ENCODE results near the gene CPA4.

The CPA4 gene

DNA sequence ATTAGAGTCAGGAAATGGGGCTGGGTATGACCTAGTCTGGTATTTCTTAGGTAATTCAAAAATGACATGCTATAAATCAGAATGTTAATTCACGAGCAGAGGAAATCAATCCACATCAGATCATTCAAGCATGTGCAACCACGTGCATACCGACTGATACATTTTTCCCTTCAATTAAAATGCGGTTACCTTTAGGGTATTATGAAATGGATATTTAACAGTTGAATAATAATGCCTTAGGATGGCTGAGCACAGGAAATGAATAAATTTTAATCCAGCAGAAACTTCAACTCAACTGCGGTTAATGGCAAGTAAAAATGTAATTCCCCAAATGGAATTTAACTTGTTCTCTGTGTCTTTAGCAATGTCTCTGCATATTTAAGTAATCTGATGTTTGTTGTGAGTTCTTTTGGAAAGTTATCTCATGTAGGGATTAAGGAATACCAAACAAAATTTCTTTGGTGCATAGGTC is 17.1 kb upstream of the CPA4 start:
- no peak for DNase-seq

DNA sequence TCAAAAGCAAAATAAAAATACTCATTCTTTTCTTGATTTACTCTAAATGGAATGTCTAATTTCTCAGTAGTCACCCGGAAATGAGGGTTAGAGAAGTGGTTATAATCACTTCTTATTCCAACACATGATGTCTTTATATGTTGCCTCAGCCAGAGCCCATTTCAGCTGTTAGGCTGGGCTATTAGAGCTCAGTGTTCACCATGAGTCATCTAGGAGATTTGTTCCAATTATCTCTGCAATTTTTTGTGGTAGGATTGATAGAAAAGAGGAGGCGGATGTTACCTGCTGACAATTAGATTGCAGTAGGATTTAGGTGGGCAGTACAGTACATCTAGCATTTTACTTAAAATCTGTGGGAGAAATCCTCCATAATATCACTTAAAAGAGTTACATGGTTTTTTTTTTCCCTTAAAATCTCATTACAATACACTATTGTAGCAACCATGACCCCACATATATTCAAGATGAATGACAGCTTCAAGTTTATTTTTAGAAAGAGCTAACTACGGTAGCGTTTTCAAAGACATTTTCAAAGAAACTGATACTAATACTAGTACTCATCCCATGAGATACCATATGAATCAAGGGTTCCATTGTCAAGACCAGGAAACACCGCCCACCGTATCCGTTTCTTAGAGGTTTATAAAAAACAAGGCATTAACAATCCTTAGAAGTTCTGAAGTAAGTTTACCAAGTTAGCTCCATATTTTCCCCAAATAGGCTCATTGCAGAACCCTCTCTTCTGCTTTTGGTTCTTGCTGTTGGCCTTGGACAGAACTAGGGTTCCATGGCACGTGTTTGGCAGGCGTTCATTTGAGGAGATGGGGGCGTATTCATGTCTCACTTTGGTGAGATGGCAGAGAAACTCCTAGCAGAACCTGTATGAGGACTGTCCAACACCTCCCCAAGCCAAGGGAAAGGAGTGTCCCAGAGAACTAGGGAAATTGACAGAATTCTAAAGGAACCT is 15.9 kb upstream of the CPA4 start:
- DNase-seq = peak; percentile 38

DNA sequence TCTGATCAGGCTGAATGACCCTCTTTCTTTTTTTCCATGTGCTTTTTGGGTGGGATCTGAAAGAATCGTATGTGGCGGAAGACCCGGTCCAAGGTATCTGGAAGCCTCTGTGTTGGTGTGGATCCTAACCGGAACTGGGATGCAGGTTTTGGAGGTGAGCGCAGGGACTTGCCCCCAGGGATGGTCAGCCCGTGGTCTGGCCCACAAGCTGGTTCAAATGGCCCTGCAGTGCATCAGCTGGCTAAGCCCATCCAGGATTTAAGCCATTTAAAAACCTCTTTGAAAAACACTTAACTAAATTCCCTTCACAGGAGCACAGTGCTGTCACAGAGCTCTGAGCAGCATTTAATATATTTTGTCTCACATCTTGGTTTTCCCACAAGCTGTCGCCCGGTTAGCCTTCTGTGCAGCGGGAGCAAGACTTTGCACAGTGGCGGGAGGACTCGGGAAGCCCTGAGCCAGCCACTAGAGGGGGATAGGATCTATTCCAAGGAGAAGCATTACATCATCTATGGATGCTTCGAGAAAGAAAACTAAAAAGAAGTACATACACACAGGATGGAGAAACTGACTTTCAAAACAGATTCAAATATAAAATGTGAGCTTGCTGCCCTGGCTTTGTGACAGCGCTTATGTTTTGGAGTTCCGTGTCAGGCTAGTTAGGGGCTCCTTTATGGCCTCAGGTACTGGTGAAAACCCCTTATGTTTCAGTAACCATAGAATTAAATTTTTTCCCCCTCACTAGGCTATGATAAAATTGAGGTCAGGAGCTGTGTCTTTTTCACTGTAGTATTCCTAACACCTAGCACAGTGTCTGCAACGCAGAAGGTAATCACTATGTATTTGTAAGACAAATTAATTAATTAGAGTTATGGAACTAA is 15.0 kb upstream of the CPA4 start:
- no peak for DNase-seq

DNA sequence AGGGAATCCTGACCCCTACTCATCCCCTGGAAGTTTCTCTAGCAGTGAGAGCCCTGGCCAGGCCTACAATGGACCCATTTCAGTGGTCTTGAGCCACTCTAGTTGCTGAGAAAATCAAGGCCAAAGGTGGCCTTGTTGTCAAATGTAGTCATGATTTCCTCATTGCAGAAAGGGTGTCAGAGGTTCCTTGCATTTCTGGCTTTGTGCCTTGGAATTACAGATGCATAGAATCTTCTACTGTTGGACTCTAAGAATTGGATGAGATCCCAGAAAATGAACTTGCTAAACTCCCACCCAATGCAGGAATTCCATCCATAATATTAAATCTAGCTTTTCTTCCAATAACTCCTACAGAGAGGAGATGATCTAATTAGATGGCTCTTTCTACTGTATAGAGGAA is 14.1 kb upstream of the CPA4 start:
- no peak for DNase-seq

DNA sequence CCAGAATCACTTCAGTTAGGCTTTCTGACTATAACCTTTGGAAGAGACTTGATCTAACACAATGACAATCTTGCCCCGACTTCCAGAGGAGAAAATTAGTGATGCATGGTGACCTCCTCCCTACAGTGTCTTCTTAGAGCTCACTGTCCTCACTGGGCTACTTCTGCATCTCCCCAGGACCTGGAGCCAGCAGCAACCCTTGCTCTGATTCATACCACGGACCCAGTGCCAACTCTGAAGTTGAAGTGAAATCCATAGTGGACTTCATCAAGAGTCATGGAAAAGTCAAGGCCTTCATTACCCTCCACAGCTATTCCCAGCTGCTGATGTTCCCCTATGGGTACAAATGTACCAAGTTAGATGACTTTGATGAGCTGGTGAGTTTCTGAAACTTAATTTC is 13.7 kb upstream of the CPA4 start:
- no peak for DNase-seq

DNA sequence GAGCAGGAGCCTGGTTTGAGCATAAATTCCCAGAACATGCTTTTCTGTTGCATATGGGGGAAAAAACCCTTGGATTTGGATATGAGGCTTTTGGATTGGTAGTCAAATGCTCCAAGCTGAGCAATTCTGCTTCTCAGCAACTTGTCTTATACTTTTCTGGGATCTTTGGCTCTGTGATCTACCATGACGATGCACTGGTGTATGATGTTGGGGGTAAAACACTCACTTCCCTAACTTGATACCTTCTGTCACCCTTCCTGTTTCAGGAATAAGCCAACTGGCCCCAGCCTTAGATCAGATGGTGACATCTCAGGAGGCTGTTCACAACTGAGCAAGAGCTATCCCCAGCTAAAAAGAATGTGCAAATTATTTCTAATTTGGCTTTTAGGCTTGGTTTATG is 13.1 kb upstream of the CPA4 start:
- DNase-seq = no peak

DNA sequence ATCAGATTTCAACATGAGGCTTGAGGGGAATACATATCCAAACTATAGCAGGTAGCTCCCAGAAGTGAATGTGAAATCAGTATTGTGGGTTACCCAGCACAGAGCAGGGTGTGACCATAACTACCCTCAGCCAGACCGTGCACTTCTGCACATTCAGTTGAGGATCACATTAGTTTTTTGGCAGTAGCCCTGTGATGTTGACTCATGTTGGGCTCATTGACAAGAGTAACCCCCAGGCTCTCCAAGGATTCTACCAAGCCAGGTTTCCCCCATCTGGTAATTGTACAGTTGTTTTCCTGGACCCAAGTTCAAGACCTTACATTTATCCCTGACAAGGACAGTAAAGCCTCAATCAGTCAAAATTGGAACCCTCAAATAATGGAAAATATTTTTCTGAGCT is 11.7 kb upstream of the CPA4 start:
- DNase-seq = no peak

DNA sequence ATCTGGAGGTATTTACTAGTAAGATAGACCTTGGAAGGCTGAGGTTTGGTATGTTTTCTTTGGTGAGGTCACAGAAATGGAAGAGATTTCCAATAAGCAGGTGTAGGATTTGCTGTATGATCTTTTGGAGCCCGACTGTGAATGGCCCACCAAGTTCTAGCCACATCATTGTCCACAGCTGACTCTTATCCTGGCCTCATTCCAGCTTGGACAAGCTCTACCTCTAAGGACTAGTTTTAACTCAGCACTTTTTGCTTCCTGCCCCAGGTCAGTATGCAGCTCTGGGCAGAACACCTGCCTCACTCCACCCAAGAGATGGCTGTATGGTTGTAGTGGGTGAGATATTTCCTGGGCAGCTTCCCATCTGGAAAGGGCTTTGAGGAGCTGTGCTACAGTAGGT is 6.1 kb upstream of the CPA4 start:
- DNase-seq = no peak

DNA sequence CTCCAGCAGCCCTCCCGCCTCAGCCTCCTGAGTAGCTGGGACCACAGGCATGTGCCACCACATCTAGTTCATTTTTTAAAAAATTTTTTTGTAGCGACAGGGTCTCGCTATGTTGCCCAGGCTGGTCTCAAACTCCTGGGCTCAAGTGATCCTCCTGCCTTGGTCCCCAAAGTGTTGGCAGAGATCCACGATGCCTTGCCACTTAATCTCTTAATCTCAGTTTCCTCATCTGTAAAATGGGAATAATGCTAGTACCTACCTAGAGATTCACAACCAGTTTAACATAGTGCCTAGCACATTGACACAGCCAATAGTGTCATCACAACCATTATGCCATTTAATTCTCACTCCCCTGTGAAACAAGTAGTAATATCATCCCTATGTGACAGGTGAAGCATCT is 4.8 kb upstream of the CPA4 start:
- DNase-seq = no peak

DNA sequence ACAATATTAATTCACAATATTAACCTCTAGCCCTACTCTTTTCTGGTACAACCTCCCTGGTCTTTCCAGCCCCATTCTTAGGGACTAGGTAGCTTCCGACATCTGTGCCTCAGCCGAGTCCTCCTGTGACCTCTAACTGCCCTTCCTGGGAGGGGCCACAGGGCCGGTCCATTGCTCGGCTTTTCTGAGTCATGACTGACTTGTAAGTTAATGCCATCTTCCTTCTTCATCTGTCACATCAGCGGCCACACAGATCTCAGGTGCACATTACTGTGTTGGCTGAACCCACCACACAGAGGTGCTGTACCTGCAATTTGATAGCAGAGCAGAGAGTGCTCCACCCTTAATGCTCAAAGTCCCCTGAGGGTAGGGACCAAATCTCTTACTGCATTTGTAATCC is 4.1 kb upstream of the CPA4 start:
- DNase-seq = no peak

DNA sequence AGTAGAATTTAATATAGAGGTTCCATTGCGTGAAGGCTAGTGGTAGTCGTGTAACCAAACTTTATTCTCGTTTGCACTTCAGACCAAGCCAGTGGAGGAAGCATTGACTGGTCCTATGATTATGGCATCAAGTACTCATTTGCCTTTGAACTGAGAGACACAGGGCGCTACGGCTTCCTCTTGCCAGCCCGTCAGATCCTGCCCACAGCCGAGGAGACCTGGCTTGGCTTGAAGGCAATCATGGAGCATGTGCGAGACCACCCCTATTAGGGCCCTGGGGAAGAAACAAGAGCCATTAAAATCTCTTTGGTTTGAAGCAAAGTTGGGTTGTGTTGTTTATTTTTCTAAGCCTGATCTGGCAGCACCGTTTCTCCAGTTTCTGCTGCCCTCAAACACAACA is 3.5 kb upstream of the CPA4 start:
- DNase-seq = no peak

DNA sequence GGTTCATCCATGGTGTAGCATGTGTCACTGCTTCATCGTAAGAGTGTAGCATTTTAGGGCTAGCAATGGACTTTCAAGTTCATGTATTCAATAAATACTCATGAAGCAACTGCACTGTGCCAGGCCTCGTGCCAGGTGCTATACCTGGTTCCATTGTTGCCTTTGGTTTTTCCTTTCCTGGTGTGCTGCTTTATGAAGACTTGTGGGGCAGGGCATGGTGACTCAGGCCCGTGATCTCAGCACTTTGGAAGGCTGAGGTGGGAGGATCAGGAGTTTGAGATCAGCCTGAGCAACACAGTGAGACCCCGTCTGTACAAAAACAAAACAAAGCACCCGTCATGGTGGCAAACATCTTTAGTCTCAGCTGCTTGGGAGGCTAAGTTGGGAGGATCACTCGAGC is 2.2 kb upstream of the CPA4 start:
- DNase-seq = no peak

DNA sequence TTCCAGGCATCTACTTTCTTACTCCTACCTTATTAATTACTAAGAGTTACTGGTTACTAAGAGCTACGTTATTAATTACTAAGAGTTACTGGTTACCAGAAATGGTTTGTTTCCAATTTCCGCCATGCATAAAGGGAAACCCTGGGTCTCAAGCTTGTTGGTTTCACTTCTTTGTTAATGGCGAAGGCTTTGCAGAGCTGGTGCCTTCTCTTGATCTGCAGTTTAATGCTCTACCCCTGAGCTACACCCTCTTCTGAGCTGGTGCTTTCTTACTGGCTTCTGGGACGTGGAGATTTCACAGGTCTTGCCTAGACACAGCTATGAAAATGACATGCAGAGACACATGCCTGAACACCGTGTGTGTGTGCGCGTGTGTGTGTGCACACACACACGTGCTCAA is 560 bp downstream of the CPA4 start:
- no peak for DNase-seq

DNA sequence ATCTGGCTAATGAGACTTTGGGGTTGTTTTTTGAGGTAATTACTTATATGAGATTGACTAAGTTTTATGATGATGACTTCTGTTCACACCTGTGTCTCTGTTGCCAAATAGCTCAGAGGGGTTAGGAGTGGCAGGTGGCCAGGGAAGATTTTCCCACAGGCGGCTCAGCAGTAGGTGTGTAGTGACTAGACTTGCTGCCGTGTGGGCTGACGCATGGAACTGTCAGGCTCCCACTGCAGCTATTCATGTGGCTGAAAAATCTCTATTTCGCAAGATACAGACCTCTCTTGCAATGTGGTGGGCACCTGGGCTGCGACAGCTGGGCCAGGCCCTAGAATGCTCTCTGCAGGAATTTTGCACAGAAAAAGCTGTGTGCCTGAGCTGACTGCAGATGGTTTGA is 1.4 kb downstream of the CPA4 start:
- DNase-seq = no peak

DNA sequence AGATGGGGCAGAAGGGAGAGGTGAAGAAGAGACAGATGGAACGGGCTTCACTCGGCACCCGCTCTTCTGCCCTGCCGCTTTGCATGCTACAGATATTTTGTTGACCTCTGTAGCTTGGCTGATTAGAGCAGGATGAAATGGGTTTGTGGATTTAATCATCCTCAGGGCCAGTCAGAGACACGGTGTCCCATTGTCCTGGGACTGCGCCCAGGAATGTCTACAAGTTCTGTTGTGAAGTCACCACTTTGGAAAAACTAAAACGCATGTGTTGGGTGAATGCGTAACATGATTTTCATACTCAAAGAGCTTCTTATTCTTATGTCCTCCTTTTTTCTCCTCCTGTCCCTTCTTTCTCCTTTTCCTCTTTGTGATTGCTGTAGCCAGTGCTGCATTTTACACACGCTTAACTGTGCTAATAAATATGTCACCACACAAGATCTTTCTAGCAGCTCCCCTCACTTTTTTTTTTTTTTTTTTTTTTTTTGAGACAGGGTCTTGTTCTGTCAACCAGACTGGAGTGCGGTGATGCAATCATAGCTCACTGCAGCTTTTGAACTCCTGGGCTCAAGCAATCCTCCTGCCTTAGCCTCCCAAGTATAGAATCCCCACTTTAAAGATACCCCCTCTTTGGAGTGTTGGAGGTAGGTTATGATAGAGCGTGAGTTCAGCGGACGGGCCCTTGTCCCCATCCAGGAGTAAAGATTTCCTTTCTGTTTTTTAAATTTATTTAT is 3.4 kb downstream of the CPA4 start:
- no peak for DNase-seq

DNA sequence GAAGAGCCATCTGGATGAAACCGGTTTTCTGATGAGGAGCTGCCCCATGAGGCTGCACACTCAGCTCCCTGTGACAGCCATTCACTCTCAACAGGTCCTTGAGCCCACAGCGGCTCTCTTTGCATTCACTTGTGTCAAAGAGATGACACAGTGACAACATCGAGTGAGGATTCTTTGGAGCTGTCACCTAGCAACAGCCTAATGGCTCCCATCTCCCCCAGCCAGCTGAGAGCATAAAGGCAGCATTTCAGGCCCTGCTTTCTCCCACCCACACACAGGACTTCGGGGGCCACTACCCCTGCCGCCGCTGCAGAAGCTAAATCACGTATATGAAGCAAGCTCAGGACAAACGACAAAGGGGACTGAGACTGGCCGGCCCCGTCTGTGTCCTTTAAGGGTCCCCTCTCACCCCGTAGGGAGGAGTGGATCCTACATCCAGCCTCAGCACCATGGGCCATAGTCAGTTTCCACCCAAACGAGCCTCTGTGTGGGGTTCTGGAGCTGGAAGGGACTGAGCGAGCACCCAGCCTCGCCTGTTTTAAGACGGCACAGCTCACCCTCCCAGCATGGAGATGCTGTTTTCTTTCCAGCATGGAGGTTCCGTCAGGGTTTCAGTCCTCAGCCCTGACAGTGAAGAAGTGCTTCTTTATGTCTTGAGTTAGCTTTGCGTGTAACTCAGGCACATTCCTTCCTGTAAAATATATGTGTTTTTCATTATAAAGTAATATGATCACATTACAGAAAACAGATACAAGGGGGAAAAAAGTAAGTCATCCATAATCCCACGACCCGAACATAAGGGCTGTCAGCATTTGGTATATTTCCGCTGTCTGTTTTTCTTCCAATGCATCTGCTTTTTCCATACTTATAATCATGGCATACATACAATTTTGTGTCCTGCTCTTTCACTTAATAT is 4.9 kb downstream of the CPA4 start:
- DNase-seq = no peak

DNA sequence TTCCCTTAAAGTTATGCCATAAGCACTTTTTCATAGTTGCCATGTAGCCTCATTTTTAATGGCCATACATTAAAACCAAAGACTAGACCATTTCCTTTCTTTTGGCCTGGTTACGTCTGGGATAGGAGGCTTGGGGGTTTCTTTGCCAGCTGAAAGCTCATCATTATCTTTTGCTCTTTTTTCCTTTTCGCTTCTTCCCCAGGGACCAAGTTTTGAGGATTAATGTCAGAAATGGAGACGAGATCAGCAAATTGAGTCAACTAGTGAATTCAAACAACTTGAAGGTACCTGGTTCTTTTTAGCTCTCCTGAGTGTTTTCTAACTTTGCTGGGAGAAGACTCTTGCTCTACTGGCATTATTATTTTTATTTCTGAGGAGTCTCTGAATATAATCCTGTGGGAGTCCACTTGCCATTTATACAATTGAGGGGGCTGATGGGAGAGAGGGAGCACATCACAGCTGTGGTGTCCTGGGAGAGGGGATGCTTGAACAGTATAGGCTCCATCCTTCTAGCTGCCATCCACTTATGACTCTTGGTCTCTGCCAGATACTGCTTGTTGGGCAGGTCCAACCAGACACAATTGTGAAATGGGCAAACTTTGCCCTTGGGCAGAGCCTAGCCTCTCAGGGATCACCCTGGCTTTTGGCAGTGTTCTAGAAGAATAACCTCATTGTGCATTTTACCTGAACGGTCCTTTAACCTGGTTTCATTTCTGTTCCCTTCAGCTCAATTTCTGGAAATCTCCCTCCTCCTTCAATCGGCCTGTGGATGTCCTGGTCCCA is 5.8 kb downstream of the CPA4 start:
- DNase-seq = no peak

DNA sequence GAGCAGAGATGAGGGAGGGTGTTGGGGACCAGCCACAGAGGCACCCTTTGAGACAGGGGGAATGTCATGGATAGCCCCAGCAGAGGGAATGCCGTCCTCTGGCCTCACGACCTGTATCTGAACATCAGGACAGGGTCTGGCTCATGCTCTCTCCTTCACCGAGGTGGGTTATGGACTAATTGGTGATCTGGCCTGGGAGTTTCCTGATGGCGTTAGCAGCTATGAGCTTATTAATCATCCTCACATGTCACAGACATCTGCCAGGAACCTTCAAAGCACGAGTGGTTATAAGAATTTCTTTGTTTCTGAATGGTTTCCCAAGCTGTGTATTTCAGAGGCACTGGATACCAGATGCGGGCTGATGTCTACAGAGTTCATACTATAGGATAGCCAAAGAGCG is 6.9 kb downstream of the CPA4 start:
- no peak for DNase-seq

DNA sequence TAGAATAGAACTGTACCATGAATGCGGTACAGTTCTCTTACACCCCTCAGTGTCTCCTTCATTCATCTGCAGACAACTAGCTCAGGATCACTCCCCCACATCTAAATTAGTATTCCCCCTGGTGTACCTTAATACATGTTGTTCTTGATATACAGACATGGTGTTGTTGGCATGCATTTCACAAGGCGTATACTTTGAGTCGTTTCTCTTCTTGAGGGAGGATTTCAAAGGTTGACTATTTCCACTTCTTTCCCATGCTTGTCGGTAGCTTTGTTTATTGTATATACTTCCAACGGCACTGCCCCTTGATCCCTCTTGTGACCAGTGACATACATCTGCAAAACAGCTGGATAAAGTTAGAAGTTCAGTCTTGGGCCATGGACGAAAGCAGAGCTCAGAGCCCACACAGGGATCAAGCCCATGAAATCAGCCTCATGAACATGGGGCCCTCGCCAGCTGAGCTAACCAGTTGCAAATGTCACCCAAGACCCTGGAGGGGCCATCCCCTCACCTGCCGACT is 8.6 kb downstream of the CPA4 start:
- no peak for DNase-seq

DNA sequence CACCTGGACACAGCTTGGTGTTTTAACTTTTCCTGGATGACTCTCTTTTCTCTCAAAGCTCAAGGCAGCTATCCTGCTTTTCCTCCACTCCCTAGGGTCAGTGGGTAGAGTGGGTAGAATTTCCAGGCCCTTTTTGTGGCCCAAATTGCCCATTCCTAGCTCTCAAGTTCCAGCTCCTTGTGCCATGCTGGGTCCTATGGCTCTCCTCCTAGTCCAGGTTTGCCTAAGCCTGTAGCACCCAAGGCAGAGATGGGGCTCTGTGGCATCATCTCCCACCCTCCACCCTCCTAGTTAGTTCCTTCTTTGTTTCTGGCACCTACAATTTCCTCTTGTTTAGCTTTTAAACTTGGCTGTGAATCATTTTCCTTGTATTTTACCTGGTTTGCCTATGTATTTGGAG is 9.7 kb downstream of the CPA4 start:
- no peak for DNase-seq

DNA sequence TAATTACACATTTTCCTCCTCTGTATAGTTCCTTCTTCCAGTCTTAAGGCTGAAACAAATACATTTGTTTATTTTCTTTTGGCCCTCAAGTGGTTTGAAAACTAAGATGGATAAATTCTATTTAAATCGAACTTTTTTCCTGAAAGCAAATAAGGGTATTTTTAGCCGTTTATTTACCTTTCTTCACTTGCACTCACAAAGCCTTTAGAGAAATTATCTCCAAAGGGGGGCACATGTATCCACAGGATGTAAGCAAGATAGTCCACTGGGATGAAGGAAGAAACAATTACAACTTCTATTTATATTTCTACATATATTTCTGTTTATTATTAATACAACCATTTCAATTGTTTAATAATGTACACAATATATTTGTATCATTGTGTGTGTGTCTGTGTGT is 10.2 kb downstream of the CPA4 start:
- DNase-seq = no peak
